ENCODE data around the gene ADAMTS20. TPM values are rescaled to one million over a fixed set of nuclear protein-coding genes. Genes with fewer than 3 reads are reported as not detected.

Gene ADAMTS20
- total RNA-seq, 2 donors from 2014 or later = 0.05 TPM; not detected in 1

GRCh38 chr12:43332977-43333640 lies 218.9 kb downstream of the ADAMTS20 start:
- no peaks in the 10 kb centered on the region for H3K36me3 Mint-ChIP-seq (ENCODE audit: low read depth)
- no peaks in the 10 kb centered on the region for H3K4me1 Mint-ChIP-seq
- no peak overlapping the region for H3K27ac Mint-ChIP-seq
- no peak for ATAC-seq (replicated peaks)
- H3K4me3 Mint-ChIP-seq = no peak overlapping the region
- peaks cover 3% of the 10 kb centered on the region for H3K27me3 Mint-ChIP-seq
- H3K9me3 Mint-ChIP-seq = no peaks in the 10 kb centered on the region

GRCh38 chr12:43331935-43332334 lies 220.1 kb downstream of the ADAMTS20 start:
- Mint-ChIP-seq H3K9me3 (no peaks in the 10 kb centered on the region), H3K4me3 (no peak overlapping the region), H3K27ac (no peak overlapping the region), H3K27me3 (peaks cover 3% of the 10 kb centered on the region), H3K4me1 (no peaks in the 10 kb centered on the region), H3K36me3 (ENCODE audit: low read depth) (no peaks in the 10 kb centered on the region)
- ATAC-seq (replicated peaks) = no peak

GRCh38 chr12:43329375-43329774 lies 222.6 kb downstream of the ADAMTS20 start:
- Mint-ChIP-seq H3K27me3 (peaks cover 3% of the 10 kb centered on the region), H3K27ac (no peak overlapping the region), H3K9me3 (peaks cover 3% of the 10 kb centered on the region), H3K4me3 (no peak overlapping the region), H3K4me1 (no peaks in the 10 kb centered on the region), H3K36me3 (ENCODE audit: low read depth) (no peaks in the 10 kb centered on the region)
- ATAC-seq (replicated peaks) = no peak

GRCh38 chr12:43325786-43326185 lies 226.2 kb downstream of the ADAMTS20 start:
- H3K9me3 Mint-ChIP-seq = peaks cover 3% of the 10 kb centered on the region
- H3K4me3 Mint-ChIP-seq = no peak overlapping the region
- no peak for ATAC-seq (replicated peaks)
- no peaks in the 10 kb centered on the region for H3K36me3 Mint-ChIP-seq (ENCODE audit: low read depth)
- H3K27me3 Mint-ChIP-seq = peaks cover 3% of the 10 kb centered on the region
- no peaks in the 10 kb centered on the region for H3K4me1 Mint-ChIP-seq
- H3K27ac Mint-ChIP-seq = no peak overlapping the region

- no peaks in the 10 kb centered on the region for H3K27me3 Mint-ChIP-seq
- ATAC-seq (replicated peaks) = no peak
- H3K9me3 Mint-ChIP-seq = peaks cover 3% of the 10 kb centered on the region
- no peak overlapping the region for H3K4me3 Mint-ChIP-seq
- H3K27ac Mint-ChIP-seq = no peak overlapping the region
- no peaks in the 10 kb centered on the region for H3K36me3 Mint-ChIP-seq (ENCODE audit: low read depth)
- H3K4me1 Mint-ChIP-seq = no peaks in the 10 kb centered on the region
These were observed 231.7 kb downstream of the ADAMTS20 start for GRCh38 chr12:43320281-43320680.

- Mint-ChIP-seq H3K27ac (no peak overlapping the region), H3K9me3 (no peaks in the 10 kb centered on the region), H3K4me1 (no peaks in the 10 kb centered on the region), H3K4me3 (no peak overlapping the region), H3K27me3 (no peaks in the 10 kb centered on the region), H3K36me3 (ENCODE audit: low read depth) (no peaks in the 10 kb centered on the region)
- no peak for ATAC-seq (replicated peaks)
These were observed 234.0 kb downstream of the ADAMTS20 start for GRCh38 chr12:43318021-43318420.

GRCh38 chr12:43317156-43317555 lies 234.8 kb downstream of the ADAMTS20 start:
- Mint-ChIP-seq H3K36me3 (ENCODE audit: low read depth) (no peaks in the 10 kb centered on the region), H3K4me1 (no peaks in the 10 kb centered on the region), H3K27ac (no peak overlapping the region), H3K27me3 (no peaks in the 10 kb centered on the region), H3K4me3 (no peak overlapping the region), H3K9me3 (no peaks in the 10 kb centered on the region)
- ATAC-seq (replicated peaks) = no peak

GRCh38 chr12:43316520-43316919 lies 235.5 kb downstream of the ADAMTS20 start:
- Mint-ChIP-seq H3K9me3 (no peaks in the 10 kb centered on the region), H3K27ac (no peak overlapping the region), H3K36me3 (ENCODE audit: low read depth) (no peaks in the 10 kb centered on the region), H3K27me3 (no peaks in the 10 kb centered on the region), H3K4me3 (no peak overlapping the region), H3K4me1 (no peaks in the 10 kb centered on the region)
- no peak for ATAC-seq (replicated peaks)

- no peaks in the 10 kb centered on the region for H3K4me1 Mint-ChIP-seq
- no peaks in the 10 kb centered on the region for H3K27me3 Mint-ChIP-seq
These were observed 236.0 kb downstream of the ADAMTS20 start for GRCh38 chr12:43315961-43316360.

GRCh38 chr12:43312991-43313505 lies 239.0 kb downstream of the ADAMTS20 start:
- Mint-ChIP-seq H3K9me3 (peaks cover 3% of the 10 kb centered on the region), H3K36me3 (ENCODE audit: low read depth) (no peaks in the 10 kb centered on the region), H3K4me1 (no peaks in the 10 kb centered on the region), H3K27ac (no peak overlapping the region), H3K27me3 (no peaks in the 10 kb centered on the region), H3K4me3 (no peak overlapping the region)
- no peak for ATAC-seq (replicated peaks)

More at GRCh38 chr12:43315961-43316360, 236.0 kb downstream of the ADAMTS20 start:
- no peak overlapping the region for H3K27ac Mint-ChIP-seq
- H3K36me3 Mint-ChIP-seq (ENCODE audit: low read depth) = no peaks in the 10 kb centered on the region
- ATAC-seq (replicated peaks) = no peak
- H3K4me3 Mint-ChIP-seq = no peak overlapping the region
- no peaks in the 10 kb centered on the region for H3K9me3 Mint-ChIP-seq

- H3K27ac Mint-ChIP-seq = no peak overlapping the region
- ATAC-seq (replicated peaks) = no peak
- H3K9me3 Mint-ChIP-seq = peaks cover 3% of the 10 kb centered on the region
These were observed 241.4 kb downstream of the ADAMTS20 start for GRCh38 chr12:43310596-43310995.

GRCh38 chr12:43309959-43310358 lies 242.0 kb downstream of the ADAMTS20 start:
- Mint-ChIP-seq H3K4me1 (no peaks in the 10 kb centered on the region), H3K27me3 (no peaks in the 10 kb centered on the region), H3K36me3 (ENCODE audit: low read depth) (no peaks in the 10 kb centered on the region), H3K9me3 (peaks cover 3% of the 10 kb centered on the region), H3K4me3 (no peak overlapping the region), H3K27ac (no peak overlapping the region)
- no peak for ATAC-seq (replicated peaks)

More at GRCh38 chr12:43310596-43310995, 241.4 kb downstream of the ADAMTS20 start:
- Mint-ChIP-seq H3K4me3 (no peak overlapping the region), H3K4me1 (no peaks in the 10 kb centered on the region), H3K36me3 (ENCODE audit: low read depth) (no peaks in the 10 kb centered on the region), H3K27me3 (no peaks in the 10 kb centered on the region)

- no peak overlapping the region for H3K4me3 Mint-ChIP-seq
- H3K27ac Mint-ChIP-seq = no peak overlapping the region
- peaks cover 8% of the 10 kb centered on the region for H3K9me3 Mint-ChIP-seq
- no peaks in the 10 kb centered on the region for H3K27me3 Mint-ChIP-seq
- no peaks in the 10 kb centered on the region for H3K36me3 Mint-ChIP-seq (ENCODE audit: low read depth)
- H3K4me1 Mint-ChIP-seq = no peaks in the 10 kb centered on the region
- ATAC-seq (replicated peaks) = no peak
These were observed 243.2 kb downstream of the ADAMTS20 start for GRCh38 chr12:43308776-43309175.

GRCh38 chr12:43307126-43307525 lies 244.9 kb downstream of the ADAMTS20 start:
- ATAC-seq (replicated peaks) = no peak
- H3K9me3 Mint-ChIP-seq = peaks cover 8% of the 10 kb centered on the region
- no peaks in the 10 kb centered on the region for H3K27me3 Mint-ChIP-seq
- H3K4me3 Mint-ChIP-seq = no peak overlapping the region
- H3K27ac Mint-ChIP-seq = no peak overlapping the region
- H3K36me3 Mint-ChIP-seq (ENCODE audit: low read depth) = no peaks in the 10 kb centered on the region
- H3K4me1 Mint-ChIP-seq = no peaks in the 10 kb centered on the region

- no peak overlapping the region for H3K4me3 Mint-ChIP-seq
- no peaks in the 10 kb centered on the region for H3K4me1 Mint-ChIP-seq
- H3K27me3 Mint-ChIP-seq = no peaks in the 10 kb centered on the region
- no peak for ATAC-seq (replicated peaks)
- H3K36me3 Mint-ChIP-seq (ENCODE audit: low read depth) = no peaks in the 10 kb centered on the region
- H3K9me3 Mint-ChIP-seq = peaks cover 8% of the 10 kb centered on the region
- no peak overlapping the region for H3K27ac Mint-ChIP-seq
These were observed 245.9 kb downstream of the ADAMTS20 start for GRCh38 chr12:43306066-43306465.

Measured in activated T-helper 17 cell treated with anti-CD3 and anti-CD28 coated beads, Interleukin-2, amount 50 U/mL, for 72 hours (primary cell).